ENCODE measurements around the gene ATP10B.

Gene ATP10B

GRCh38 chr5:160543395-160543794 is 308.6 kb downstream of the ATP10B start:
- no peak for FAIRE-seq

GRCh38 chr5:160542840-160543239 is 309.2 kb downstream of the ATP10B start:
- no peak for FAIRE-seq

GRCh38 chr5:160542281-160542680 is 309.7 kb downstream of the ATP10B start:
- no peak for FAIRE-seq

GRCh38 chr5:160539431-160539830 is 312.6 kb downstream of the ATP10B start:
- FAIRE-seq = no peak

- no peak for FAIRE-seq
These were observed 314.1 kb downstream of the ATP10B start for GRCh38 chr5:160537940-160538339.

- no peak for FAIRE-seq
These were observed 314.9 kb downstream of the ATP10B start for GRCh38 chr5:160537116-160537515.

GRCh38 chr5:160534914-160535313 is 317.1 kb downstream of the ATP10B start:
- FAIRE-seq = no peak

GRCh38 chr5:160534125-160534524 is 317.9 kb downstream of the ATP10B start:
- FAIRE-seq = no peak

- no peak for FAIRE-seq
These were observed 326.3 kb downstream of the ATP10B start for GRCh38 chr5:160525471-160526261.

- no peak for FAIRE-seq
These were observed 327.2 kb downstream of the ATP10B start for GRCh38 chr5:160524827-160525226.

- no peak for FAIRE-seq
These were observed 328.4 kb downstream of the ATP10B start for GRCh38 chr5:160523502-160524163.

- FAIRE-seq = no peak
These were observed 330.7 kb downstream of the ATP10B start for GRCh38 chr5:160521392-160521663.

- FAIRE-seq = no peak
These were observed 331.2 kb downstream of the ATP10B start for GRCh38 chr5:160520609-160521391.

GRCh38 chr5:160516696-160517530 is 335.1 kb downstream of the ATP10B start:
- no peak for FAIRE-seq

GRCh38 chr5:160514866-160515265 is 337.1 kb downstream of the ATP10B start:
- no peak for FAIRE-seq

- FAIRE-seq = no peak
These were observed 337.8 kb downstream of the ATP10B start for GRCh38 chr5:160514191-160514590.

- FAIRE-seq = no peak
These were observed 338.5 kb downstream of the ATP10B start for GRCh38 chr5:160513485-160513884.

Data from G401.6 (cell line).